ENCODE results near the gene BGLAP. TPM values are rescaled to one million over a fixed set of nuclear protein-coding genes. Genes with fewer than 3 reads are reported as not detected.

The BGLAP gene
- total RNA-seq, 1 donor = not detected

DNA sequence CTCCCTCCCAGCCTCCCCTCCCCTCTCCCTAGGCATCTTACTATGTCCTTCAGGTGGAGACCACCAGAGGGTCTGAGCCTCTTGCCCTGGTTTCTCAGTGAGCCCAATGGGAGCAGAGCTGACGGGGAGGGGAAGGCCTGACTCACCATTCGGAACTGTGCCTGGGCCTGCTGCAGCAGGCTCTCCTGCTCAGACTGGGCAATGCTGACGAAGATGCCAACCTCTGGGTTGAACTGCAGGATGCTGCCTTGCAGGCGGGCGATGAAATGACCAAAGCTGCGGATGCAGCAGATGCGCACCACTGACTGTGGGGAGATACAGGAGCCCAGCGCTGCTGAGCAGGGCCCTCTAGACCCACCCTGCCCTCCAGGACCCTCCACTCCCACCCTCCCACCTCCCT is 16.9 kb downstream of the BGLAP start:
- no peak for DNase-seq (ENCODE audit: low read depth)
- TF ChIP-seq, protein P1, sequence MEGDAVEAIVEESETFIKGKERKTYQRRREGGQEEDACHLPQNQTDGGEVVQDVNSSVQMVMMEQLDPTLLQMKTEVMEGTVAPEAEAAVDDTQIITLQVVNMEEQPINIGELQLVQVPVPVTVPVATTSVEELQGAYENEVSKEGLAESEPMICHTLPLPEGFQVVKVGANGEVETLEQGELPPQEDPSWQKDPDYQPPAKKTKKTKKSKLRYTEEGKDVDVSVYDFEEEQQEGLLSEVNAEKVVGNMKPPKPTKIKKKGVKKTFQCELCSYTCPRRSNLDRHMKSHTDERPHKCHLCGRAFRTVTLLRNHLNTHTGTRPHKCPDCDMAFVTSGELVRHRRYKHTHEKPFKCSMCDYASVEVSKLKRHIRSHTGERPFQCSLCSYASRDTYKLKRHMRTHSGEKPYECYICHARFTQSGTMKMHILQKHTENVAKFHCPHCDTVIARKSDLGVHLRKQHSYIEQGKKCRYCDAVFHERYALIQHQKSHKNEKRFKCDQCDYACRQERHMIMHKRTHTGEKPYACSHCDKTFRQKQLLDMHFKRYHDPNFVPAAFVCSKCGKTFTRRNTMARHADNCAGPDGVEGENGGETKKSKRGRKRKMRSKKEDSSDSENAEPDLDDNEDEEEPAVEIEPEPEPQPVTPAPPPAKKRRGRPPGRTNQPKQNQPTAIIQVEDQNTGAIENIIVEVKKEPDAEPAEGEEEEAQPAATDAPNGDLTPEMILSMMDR (IDR thresholded peaks at IDR 0.05; ENCODE audit: insufficient read depth, low read depth, low read length) = no peak
- H3K4me3 ChIP-seq (ENCODE audit: low read depth, low read length) = no peak overlapping the region

DNA sequence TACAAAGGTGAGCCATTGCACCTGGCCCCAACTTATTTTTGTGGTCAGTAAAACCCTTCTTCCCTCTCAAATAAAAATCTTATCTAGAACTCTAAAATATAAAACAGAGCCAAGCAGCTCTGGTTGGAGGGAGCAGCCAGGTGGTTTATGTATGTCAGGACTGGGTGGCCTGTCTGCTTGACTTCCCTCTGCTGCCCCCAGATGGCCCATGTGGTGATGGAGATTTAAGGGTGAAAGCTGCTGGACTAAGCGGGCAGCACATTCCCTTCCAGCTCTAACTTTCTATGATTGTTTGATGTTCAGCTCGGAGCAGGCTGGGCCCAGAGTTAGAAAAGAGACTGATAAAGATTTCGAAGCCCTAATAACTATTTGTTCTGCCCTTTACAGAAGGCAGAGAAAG is 17.8 kb downstream of the BGLAP start:
- DNase-seq (ENCODE audit: low read depth) = peak; percentile 28
- no peak overlapping the region for H3K4me3 ChIP-seq (ENCODE audit: low read depth, low read length)
- TF ChIP-seq, protein P1 (IDR thresholded peaks at IDR 0.05; ENCODE audit: insufficient read depth, low read depth, low read length) = peak; percentile 21

DNA sequence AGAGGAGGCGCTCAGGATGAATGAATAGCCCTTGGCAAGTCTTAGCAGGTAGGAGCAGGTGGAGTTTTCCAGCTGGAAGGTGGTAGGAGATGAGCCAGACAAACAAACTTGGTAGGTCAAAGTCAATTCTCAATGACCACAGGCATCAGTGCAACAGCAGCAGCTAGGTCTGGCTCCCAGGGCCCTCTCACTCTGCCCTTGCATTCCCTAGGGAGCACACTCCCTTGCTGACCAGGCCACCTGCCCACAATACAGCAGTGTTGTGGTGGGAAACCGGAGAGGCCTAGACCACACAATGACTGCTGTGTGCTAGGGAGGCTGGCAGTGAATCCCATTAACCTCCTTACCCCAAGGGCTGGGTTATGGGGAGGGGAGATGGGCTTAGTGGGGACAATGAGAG is 18.9 kb downstream of the BGLAP start:
- no peak overlapping the region for H3K4me3 ChIP-seq (ENCODE audit: low read depth, low read length)
- TF ChIP-seq, protein P1 (IDR thresholded peaks at IDR 0.05; ENCODE audit: insufficient read depth, low read depth, low read length) = no peak
- no peak for DNase-seq (ENCODE audit: low read depth)

DNA sequence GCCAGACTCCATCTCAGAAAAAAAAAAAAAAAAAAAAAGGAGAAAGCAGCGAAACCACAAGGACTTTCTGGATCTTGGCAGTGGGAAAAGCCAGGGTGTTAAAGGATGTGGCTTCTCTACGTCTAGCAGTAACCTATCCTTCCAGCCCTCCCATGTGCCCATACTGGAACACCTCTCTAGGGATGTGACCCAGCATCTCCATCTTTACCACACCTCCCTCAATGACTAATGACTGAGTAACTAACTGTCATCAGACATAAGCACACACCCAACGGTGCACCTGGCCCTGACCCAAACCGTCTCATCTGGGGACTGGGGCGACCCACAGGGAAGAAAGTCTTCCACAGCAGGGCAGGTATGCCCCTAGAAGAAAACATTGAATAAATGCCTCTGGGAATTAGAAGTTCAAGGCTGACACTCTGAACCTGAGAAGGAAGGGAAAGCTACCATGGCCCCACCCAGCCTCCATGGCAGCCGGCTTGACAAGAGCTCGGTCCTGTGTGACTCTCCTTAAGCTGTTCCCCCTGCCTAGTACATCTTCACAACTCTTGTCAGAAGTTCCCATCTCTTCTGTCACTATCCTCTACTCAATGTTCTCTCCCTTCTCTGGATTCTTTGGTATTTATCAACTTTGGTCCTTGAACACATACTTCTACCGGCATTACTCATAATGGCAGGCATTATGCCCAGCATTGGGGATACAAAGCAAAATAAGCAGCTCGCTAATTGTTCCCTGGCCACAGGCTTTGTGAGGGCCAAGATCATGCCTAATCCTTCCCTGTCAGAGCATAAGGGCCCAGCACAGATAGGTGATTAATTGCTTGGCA is 20.7 kb downstream of the BGLAP start:
- H3K4me3 ChIP-seq (ENCODE audit: low read depth, low read length) = no peak overlapping the region
- peak; percentile 44 for DNase-seq (ENCODE audit: low read depth)
- TF ChIP-seq, protein P1 (IDR thresholded peaks at IDR 0.05; ENCODE audit: insufficient read depth, low read depth, low read length) = no peak

DNA sequence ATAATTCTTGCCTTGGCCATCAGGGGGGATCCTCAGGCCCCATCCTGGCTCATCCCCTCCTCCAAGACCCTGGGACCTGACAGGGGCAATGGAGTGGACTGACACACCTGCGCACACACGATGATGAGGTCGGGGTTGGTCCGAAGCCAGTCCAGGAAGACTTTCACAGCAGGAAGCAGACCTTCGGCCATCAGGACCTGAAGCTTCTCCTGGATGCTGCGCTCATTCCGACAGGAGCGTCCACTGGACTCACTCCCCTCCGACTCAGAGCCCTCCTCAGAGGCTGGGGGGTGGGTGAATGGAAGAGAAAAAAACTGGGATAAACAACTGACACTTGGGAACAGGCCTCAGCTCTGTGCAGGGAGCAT is 21.3 kb downstream of the BGLAP start:
- no peak overlapping the region for H3K4me3 ChIP-seq (ENCODE audit: low read depth, low read length)
- TF ChIP-seq, protein P1 (IDR thresholded peaks at IDR 0.05; ENCODE audit: insufficient read depth, low read depth, low read length) = no peak
- no peak for DNase-seq (ENCODE audit: low read depth)

DNA sequence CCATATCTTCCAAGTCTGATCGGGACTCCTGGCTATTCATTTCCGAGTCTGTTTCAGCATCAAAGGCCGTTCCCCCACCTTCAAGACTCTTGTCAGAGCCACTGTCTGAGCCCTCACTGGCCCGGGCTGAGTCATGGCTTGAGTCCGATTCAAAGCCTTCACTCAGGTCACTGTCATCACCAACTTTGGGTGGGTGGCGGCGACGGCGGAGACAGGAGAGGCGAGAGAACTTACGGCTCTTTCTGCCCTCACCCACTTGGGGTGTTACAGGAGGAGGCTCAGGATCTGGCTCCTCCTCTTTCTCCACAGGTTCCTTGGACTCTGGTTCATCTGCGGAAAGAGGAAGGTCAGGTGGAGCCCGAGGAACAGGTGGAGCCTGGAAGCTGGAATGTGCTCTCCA is 24.1 kb downstream of the BGLAP start:
- TF ChIP-seq, protein P1 (IDR thresholded peaks at IDR 0.05; ENCODE audit: insufficient read depth, low read depth, low read length) = no peak
- H3K4me3 ChIP-seq (ENCODE audit: low read depth, low read length) = no peak overlapping the region
- no peak for DNase-seq (ENCODE audit: low read depth)

DNA sequence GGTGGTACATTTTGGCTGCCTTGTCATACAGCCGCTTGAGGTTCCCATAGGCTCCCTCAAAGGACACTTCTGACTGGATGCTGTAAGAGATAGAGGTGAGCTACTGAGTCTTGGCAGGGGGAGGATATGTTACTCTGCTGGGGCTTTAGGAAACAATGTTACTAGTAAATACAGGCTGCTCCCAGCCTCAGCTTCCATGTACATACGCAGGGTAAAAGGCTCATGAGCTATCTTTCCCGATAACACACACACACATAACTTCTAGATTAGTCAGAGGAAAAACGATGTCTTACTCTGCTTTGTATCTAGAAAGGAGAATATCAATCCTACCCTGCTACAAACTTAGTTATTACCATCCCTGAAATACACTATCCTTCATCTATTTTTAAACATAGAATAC is 26.4 kb downstream of the BGLAP start:
- DNase-seq (ENCODE audit: low read depth) = no peak
- TF ChIP-seq, protein P1 (IDR thresholded peaks at IDR 0.05; ENCODE audit: insufficient read depth, low read depth, low read length) = no peak
- H3K4me3 ChIP-seq (ENCODE audit: low read depth, low read length) = no peak overlapping the region
